ENCODE results near the gene LHX4. TPM values are rescaled to one million over a fixed set of nuclear protein-coding genes. Genes with fewer than 3 reads are reported as not detected.
A peak's percentile ranks its signal among the peaks of the same experiment; 100 is the strongest.

Gene LHX4
- total and polyA plus RNA-seq, 4 donors, result 0.02 to 0.03 (median 0.02) TPM; not detected in 1

GRCh38 chr1:180277476-180278193, 47.6 kb downstream of the LHX4 start:
- TF ChIP-seq, protein P1, sequence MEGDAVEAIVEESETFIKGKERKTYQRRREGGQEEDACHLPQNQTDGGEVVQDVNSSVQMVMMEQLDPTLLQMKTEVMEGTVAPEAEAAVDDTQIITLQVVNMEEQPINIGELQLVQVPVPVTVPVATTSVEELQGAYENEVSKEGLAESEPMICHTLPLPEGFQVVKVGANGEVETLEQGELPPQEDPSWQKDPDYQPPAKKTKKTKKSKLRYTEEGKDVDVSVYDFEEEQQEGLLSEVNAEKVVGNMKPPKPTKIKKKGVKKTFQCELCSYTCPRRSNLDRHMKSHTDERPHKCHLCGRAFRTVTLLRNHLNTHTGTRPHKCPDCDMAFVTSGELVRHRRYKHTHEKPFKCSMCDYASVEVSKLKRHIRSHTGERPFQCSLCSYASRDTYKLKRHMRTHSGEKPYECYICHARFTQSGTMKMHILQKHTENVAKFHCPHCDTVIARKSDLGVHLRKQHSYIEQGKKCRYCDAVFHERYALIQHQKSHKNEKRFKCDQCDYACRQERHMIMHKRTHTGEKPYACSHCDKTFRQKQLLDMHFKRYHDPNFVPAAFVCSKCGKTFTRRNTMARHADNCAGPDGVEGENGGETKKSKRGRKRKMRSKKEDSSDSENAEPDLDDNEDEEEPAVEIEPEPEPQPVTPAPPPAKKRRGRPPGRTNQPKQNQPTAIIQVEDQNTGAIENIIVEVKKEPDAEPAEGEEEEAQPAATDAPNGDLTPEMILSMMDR (IDR thresholded peaks at IDR 0.05; ENCODE audit: control extremely low read depth, extremely low read depth), result no peak
- ATAC-seq (ENCODE audit: insufficient read depth, low FRiP score) (no peak), DNase-seq (no peak)
- Histone ChIP-seq H3K27ac (ENCODE audit: low read depth in 1 of 2, low read length in 1 of 2) (no peak overlapping the region), H3K9ac (ENCODE audit: insufficient read depth in 1 of 2, low read length in 2 of 2) (no peak overlapping the region), H3K4me1 (ENCODE audit: control insufficient read depth in 5 of 5, insufficient read depth in 5 of 5, low read length in 5 of 5) (peaks cover 0 to 35% (median 2%) of the 10 kb centered on the region in 5 donors), H3K27me3 (ENCODE audit: control insufficient read depth in 3 of 3, insufficient read depth in 3 of 3, low read length in 2 of 3) (no peaks in the 10 kb centered on the region), H3K36me3 (ENCODE audit: control insufficient read depth in 4 of 4, insufficient read depth in 4 of 4, low read length in 4 of 4) (peaks cover 3 to 19% (median 7%) of the 10 kb centered on the region in 4 donors), H3K4me3 (no peak overlapping the region), H3K9me3 (ENCODE audit: control insufficient read depth in 4 of 4, insufficient read depth in 3 of 4, low read length in 3 of 4) (no peaks in the 10 kb centered on the region)
- 90 to 91% methylated on average over 5 of the region's 5 CpGs for WGBS, 2 donors

GRCh38 chr1:180278194-180278515, 48.1 kb downstream of the LHX4 start:
- H3K9me3 ChIP-seq (ENCODE audit: control insufficient read depth in 4 of 4, insufficient read depth in 3 of 4, low read length in 3 of 4), result no peaks in the 10 kb centered on the region
- H3K27ac ChIP-seq (ENCODE audit: low read depth in 1 of 2, low read length in 1 of 2), result peak overlapping the region in 1 of 2 donors; percentile 2
- H3K36me3 ChIP-seq (ENCODE audit: control insufficient read depth in 4 of 4, insufficient read depth in 4 of 4, low read length in 4 of 4), result peaks cover 3 to 17% (median 7%) of the 10 kb centered on the region in 4 donors
- peaks cover 0 to 37% (median 2%) of the 10 kb centered on the region in 5 donors for H3K4me1 ChIP-seq (ENCODE audit: control insufficient read depth in 5 of 5, insufficient read depth in 5 of 5, low read length in 5 of 5)
- TF ChIP-seq, protein P1 (IDR thresholded peaks at IDR 0.05; ENCODE audit: control extremely low read depth, extremely low read depth), result no peak
- no peak overlapping the region for H3K4me3 ChIP-seq
- WGBS, 2 donors, result 88 to 89% methylated on average over 2 of the region's 2 CpGs
- H3K27me3 ChIP-seq (ENCODE audit: control insufficient read depth in 3 of 3, insufficient read depth in 3 of 3, low read length in 2 of 3), result no peaks in the 10 kb centered on the region
- DNase-seq, result peak in 2 of 3 donors; percentile 82 to 91
- ATAC-seq (ENCODE audit: insufficient read depth, low FRiP score), result no peak
- H3K9ac ChIP-seq (ENCODE audit: insufficient read depth in 1 of 2, low read length in 2 of 2), result no peak overlapping the region

DNA sequence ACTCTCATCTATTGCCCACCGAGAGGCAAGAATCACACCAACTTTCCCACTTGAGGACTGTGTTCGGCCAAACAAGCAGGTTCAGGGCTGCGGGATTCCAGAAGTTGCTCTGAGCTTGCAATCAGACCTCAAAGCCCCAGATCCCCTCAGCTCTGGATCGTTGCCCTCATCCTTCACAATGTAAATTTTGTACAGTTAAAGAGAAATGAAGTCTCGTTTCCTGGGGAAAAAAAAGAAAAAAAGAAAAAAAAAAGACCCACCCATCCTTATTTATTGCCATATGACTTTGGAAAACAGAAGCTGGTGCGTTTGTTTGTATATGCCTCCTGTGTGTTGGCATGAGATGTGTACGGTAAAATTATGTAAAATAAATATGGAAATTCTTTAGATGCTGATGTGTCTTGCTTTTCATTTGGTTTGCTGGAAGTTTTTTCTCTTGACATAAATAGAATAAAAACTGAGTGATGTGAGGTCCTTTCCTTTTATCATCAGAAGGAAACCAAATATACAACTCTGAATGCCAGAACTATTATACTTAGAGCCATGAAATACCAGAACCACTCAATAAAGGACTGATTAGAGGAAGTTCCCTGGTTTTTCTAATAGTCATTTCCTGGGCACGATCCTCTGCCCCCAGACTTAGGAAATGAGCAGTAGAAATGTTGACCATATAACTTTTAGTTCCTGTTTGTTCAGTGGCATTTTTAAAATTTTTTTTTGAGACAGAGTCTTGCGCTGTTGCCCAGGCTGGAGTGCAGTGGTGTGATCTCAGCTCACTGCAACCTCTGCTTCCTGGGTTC, 48.7 kb downstream of the LHX4 start:
- H3K27me3 ChIP-seq (ENCODE audit: control insufficient read depth in 3 of 3, insufficient read depth in 3 of 3, low read length in 2 of 3), result no peaks in the 10 kb centered on the region
- WGBS, 2 donors, result 68 to 74% methylated on average over 9 of the region's 9 CpGs
- ATAC-seq (ENCODE audit: insufficient read depth, low FRiP score), result peak; percentile 34
- H3K4me3 ChIP-seq, result no peak overlapping the region
- H3K9me3 ChIP-seq (ENCODE audit: control insufficient read depth in 4 of 4, insufficient read depth in 3 of 4, low read length in 3 of 4), result no peaks in the 10 kb centered on the region
- peaks cover 3 to 15% (median 7%) of the 10 kb centered on the region in 4 donors for H3K36me3 ChIP-seq (ENCODE audit: control insufficient read depth in 4 of 4, insufficient read depth in 4 of 4, low read length in 4 of 4)
- H3K9ac ChIP-seq (ENCODE audit: insufficient read depth in 1 of 2, low read length in 2 of 2), result no peak overlapping the region
- peaks cover 0 to 37% (median 2%) of the 10 kb centered on the region in 5 donors for H3K4me1 ChIP-seq (ENCODE audit: control insufficient read depth in 5 of 5, insufficient read depth in 5 of 5, low read length in 5 of 5)
- H3K27ac ChIP-seq (ENCODE audit: low read depth in 1 of 2, low read length in 1 of 2), result peak overlapping the region in 1 of 2 donors; percentile 2
- TF ChIP-seq, protein P1 (IDR thresholded peaks at IDR 0.05; ENCODE audit: control extremely low read depth, extremely low read depth), result no peak
- peak in 2 of 3 donors; percentile 26 to 53 for DNase-seq
